ENCODE results near the gene PIGU. TPM values are rescaled to one million over a fixed set of nuclear protein-coding genes. Genes with fewer than 3 reads are reported as not detected.

The PIGU gene
- total RNA-seq, 1 donor from 2014 or later: 40.1 TPM

DNA sequence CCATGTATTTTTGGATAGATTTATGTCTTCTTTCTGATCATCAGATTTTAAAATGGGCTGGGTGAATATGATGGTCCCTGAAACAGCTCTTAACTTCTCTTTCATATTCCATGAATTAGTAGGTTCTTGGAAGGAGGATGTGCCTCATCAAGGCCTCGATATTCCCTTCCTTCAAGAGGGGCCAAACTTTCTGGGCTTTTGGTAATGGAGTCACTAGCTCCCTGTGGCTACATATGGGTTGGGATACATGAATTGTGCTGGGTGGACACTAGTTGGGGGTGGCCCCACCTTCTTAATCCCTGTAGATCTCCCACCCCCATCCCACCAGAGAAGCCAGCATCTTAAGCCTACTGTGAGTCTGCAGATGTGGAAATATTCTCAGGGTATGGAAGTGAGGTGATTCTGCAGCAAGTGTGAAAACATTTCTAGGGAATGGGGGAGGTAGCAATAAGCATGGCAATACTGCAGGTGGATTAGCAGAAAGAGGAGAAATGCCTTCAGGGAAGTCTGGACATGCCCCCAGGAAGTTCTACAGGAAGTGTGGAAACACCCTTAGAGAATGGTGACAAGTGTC is 29.5 kb upstream of the PIGU start:
- Histone ChIP-seq H3F3A (ENCODE audit: low read depth) (peaks cover 36% of the 10 kb centered on the region), H3K4me2 (no peak overlapping the region), H3K9me3 (ENCODE audit: low read depth) (no peaks in the 10 kb centered on the region), H3K27ac (no peak overlapping the region), H3K4me3 (no peak overlapping the region), H2AFZ (replicated peaks) (no peak overlapping the region), H3K27me3 (peaks cover 92% of the 10 kb centered on the region), H4K20me1 (ENCODE audit: low read depth) (peaks cover 26% of the 10 kb centered on the region), H3K36me3 (no peaks in the 10 kb centered on the region), H3K79me2 (ENCODE audit: low read depth) (no peaks in the 10 kb centered on the region), H3K9ac (no peak overlapping the region), H3K4me1 (no peaks in the 10 kb centered on the region)
- TF ChIP-seq CTCF (IDR thresholded peaks at IDR 0.05) (no peak), EZH2phosphoT487 (IDR thresholded peaks at IDR 0.05) (no peak), EZH2 (IDR thresholded peaks at IDR 0.05) (no peak)
- Mint-ChIP-seq H3K27me3 (ENCODE audit: insufficient read depth, low read depth) (peaks cover 45% of the 10 kb centered on the region), H3K9me3 (no peaks in the 10 kb centered on the region), H3K27ac (no peak overlapping the region), H3K4me1 (peaks cover 24% of the 10 kb centered on the region), H3K36me3 (no peaks in the 10 kb centered on the region), H3K4me3 (peak overlapping the region; percentile 54)
- no peak for DNase-seq (ENCODE audit: low spot score)

DNA sequence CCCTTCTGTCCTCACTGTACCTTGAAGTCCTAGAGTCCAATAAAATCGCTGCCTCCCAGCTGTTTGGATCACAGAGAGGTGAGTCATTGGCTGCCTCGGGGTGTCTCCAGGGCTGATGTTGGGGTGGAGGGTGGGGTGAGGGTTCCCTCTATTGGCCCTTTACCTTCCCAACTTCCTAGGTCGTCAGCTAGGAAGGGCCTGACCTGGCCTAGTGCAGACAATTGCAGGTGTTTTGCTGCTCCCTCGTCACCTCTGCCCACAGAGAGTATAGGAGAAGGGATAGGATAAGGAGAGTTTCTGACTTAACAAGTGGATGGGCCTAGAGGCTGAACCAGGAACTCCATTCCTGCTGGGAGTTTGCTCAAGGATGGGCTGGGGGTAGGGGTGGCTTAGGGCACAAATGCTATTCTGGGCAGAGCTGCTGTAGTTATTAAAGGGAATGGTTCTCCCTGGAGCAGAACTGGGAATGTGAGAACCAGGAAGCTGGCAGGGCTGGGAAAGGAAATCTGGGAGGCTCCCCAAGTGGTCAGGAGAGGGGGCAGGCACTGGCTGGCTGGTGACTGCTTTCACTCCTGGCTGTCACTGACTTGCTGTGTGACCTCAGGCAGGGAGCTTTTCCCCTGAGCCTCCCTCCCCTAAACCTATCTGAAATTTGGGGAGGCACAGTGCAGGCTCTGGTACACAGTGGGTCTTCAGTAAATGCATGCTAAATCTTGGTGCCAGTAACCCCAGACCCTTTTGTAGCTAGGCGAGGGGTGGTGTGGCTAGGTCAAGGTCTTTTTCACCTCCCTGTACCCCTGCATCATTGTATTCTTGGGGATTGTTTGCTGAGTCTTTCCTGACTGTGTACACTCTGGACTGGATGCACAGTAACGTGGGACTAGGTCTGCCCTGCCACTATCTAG is 28.8 kb upstream of the PIGU start:
- H3K9me3 ChIP-seq (ENCODE audit: low read depth): no peaks in the 10 kb centered on the region
- H3K27me3 ChIP-seq: peaks cover 86% of the 10 kb centered on the region
- H3K4me1 ChIP-seq: no peaks in the 10 kb centered on the region
- H3K4me2 ChIP-seq: no peak overlapping the region
- H3K79me2 ChIP-seq (ENCODE audit: low read depth): no peaks in the 10 kb centered on the region
- H3K36me3 ChIP-seq: no peaks in the 10 kb centered on the region
- no peak overlapping the region for H3K27ac ChIP-seq
- DNase-seq (ENCODE audit: low spot score): no peak
- Mint-ChIP-seq H3K27ac (no peak overlapping the region), H3K9me3 (no peaks in the 10 kb centered on the region), H3K36me3 (no peaks in the 10 kb centered on the region), H3K27me3 (ENCODE audit: insufficient read depth, low read depth) (peaks cover 41% of the 10 kb centered on the region), H3K4me1 (peaks cover 22% of the 10 kb centered on the region), H3K4me3 (peak overlapping the region; percentile 89)
- TF ChIP-seq EZH2 (IDR thresholded peaks at IDR 0.05) (no peak), EZH2phosphoT487 (IDR thresholded peaks at IDR 0.05) (no peak), CTCF (IDR thresholded peaks at IDR 0.05) (no peak)
- H3F3A ChIP-seq (ENCODE audit: low read depth): peaks cover 30% of the 10 kb centered on the region
- H4K20me1 ChIP-seq (ENCODE audit: low read depth): peaks cover 19% of the 10 kb centered on the region
- H2AFZ ChIP-seq (replicated peaks): no peak overlapping the region
- H3K4me3 ChIP-seq: no peak overlapping the region
- H3K9ac ChIP-seq: no peak overlapping the region

GRCh38 chr20:34705008-34705396 is 28.1 kb upstream of the PIGU start:
- Mint-ChIP-seq H3K4me1 (peaks cover 17% of the 10 kb centered on the region), H3K27me3 (ENCODE audit: insufficient read depth, low read depth) (peaks cover 35% of the 10 kb centered on the region), H3K36me3 (no peaks in the 10 kb centered on the region), H3K27ac (no peak overlapping the region), H3K4me3 (peak overlapping the region; percentile 89), H3K9me3 (no peaks in the 10 kb centered on the region)
- no peak overlapping the region for H3K9ac ChIP-seq
- H3K27me3 ChIP-seq: peaks cover 80% of the 10 kb centered on the region
- H3K4me2 ChIP-seq: peak overlapping the region; percentile 88
- H3K79me2 ChIP-seq (ENCODE audit: low read depth): no peaks in the 10 kb centered on the region
- no peaks in the 10 kb centered on the region for H3K4me1 ChIP-seq
- peaks cover 14% of the 10 kb centered on the region for H4K20me1 ChIP-seq (ENCODE audit: low read depth)
- H2AFZ ChIP-seq (replicated peaks): no peak overlapping the region
- H3K36me3 ChIP-seq: no peaks in the 10 kb centered on the region
- no peak for TF ChIP-seq EZH2 (IDR thresholded peaks at IDR 0.05)
- TF ChIP-seq CTCF (IDR thresholded peaks at IDR 0.05): no peak
- no peak for TF ChIP-seq EZH2phosphoT487 (IDR thresholded peaks at IDR 0.05)
- H3K27ac ChIP-seq: no peak overlapping the region
- no peaks in the 10 kb centered on the region for H3K9me3 ChIP-seq (ENCODE audit: low read depth)
- H3K4me3 ChIP-seq: peak overlapping the region; percentile 70
- H3F3A ChIP-seq (ENCODE audit: low read depth): peaks cover 24% of the 10 kb centered on the region
- peak; percentile 6 for DNase-seq (ENCODE audit: low spot score)
